Measurements from ENCODE around the gene PLA2G7.
"Not testable (repeated sequence)": the region's sequence is repeated elsewhere in the genome, so short reads cannot be mapped to it uniquely, and the experiment has no call there.

Gene PLA2G7
- total RNA-seq, result 0 reads per million in 3 experiments

GRCh38 chr6:46734867-46735719 is at the start of gene PLA2G7:
TSS of gene PLA2G7 (minus strand) at chr6:46735375. CDS start at chr6:46722891, 12,484 bp downstream.
- no peak for DNase-seq

GRCh38 chr6:46784535-46784934 is 49.4 kb upstream of the PLA2G7 start:
- DNase-seq, result no peak

- DNase-seq, result no peak
Observed at GRCh38 chr6:46781478-46782378, 46.6 kb upstream of the PLA2G7 start.

- DNase-seq, result no peak
Observed at GRCh38 chr6:46777476-46778346, 42.5 kb upstream of the PLA2G7 start.

GRCh38 chr6:46776070-46776712 is 41.0 kb upstream of the PLA2G7 start:
- no peak for DNase-seq

- DNase-seq, result not testable (repeated sequence)
Observed at GRCh38 chr6:46774736-46775135, 39.6 kb upstream of the PLA2G7 start.

GRCh38 chr6:46773201-46773855 is 38.2 kb upstream of the PLA2G7 start:
- DNase-seq, result no peak

- DNase-seq, result no peak
Observed at GRCh38 chr6:46772762-46773161, 37.6 kb upstream of the PLA2G7 start.

GRCh38 chr6:46772016-46772415 is 36.8 kb upstream of the PLA2G7 start:
- DNase-seq, result no peak

- no peak for DNase-seq
Observed at GRCh38 chr6:46764961-46765360, 29.8 kb upstream of the PLA2G7 start.

- not testable (repeated sequence) for DNase-seq
Observed at GRCh38 chr6:46764280-46764679, 29.1 kb upstream of the PLA2G7 start.

- DNase-seq, result no peak
Observed at GRCh38 chr6:46763466-46763865, 28.3 kb upstream of the PLA2G7 start.

GRCh38 chr6:46760925-46761324 is 25.8 kb upstream of the PLA2G7 start:
- DNase-seq, result no peak

- DNase-seq, result no peak
Observed at GRCh38 chr6:46758960-46759753, 24.0 kb upstream of the PLA2G7 start.

GRCh38 chr6:46757214-46757596 is 22.0 kb upstream of the PLA2G7 start:
- DNase-seq, result no peak

- DNase-seq, result no peak
Observed at GRCh38 chr6:46756469-46757213, 21.5 kb upstream of the PLA2G7 start.

- DNase-seq, result no peak
Observed at GRCh38 chr6:46755865-46756264, 20.7 kb upstream of the PLA2G7 start.

- DNase-seq, result no peak
Observed at GRCh38 chr6:46751658-46752057, 16.5 kb upstream of the PLA2G7 start.

GRCh38 chr6:46749731-46750130 is 14.6 kb upstream of the PLA2G7 start:
- no peak for DNase-seq

GRCh38 chr6:46748940-46749503 is 13.8 kb upstream of the PLA2G7 start:
- no peak for DNase-seq

Measured in central memory CD4-positive, alpha-beta T cell (primary cell).